ENCODE data around the gene NOP16.

DNA sequence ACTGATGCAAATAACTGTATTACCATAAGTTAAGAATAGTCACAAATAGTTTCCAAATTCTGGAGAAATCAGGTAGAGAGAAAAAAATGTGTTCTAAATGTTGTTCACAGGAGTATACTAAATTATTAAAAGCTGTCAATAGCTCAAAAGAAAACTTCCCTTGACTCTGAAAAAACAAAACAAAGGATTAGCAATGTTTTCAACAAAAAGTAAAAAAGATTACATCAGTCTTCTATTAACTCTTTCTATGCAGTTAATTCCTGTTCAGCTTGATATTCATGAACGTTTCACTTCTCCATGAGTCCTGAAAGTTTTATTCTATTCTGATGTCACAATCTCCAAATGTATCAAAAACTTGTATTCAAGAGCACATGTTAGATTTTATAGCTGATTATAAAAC is 37.4 kb upstream of the NOP16 start:
- TF ChIP-seq POLR2A (IDR thresholded peaks at IDR 0.05) = no peak
- TF ChIP-seq CTCF (IDR thresholded peaks at IDR 0.05) = no peak
